Measurements from ENCODE around the gene NPBWR2. TPM values are rescaled to one million over a fixed set of nuclear protein-coding genes. Genes with fewer than 3 reads are reported as not detected.

The NPBWR2 gene
- total RNA-seq, 1 donor from 2014 or later, result not detected

DNA sequence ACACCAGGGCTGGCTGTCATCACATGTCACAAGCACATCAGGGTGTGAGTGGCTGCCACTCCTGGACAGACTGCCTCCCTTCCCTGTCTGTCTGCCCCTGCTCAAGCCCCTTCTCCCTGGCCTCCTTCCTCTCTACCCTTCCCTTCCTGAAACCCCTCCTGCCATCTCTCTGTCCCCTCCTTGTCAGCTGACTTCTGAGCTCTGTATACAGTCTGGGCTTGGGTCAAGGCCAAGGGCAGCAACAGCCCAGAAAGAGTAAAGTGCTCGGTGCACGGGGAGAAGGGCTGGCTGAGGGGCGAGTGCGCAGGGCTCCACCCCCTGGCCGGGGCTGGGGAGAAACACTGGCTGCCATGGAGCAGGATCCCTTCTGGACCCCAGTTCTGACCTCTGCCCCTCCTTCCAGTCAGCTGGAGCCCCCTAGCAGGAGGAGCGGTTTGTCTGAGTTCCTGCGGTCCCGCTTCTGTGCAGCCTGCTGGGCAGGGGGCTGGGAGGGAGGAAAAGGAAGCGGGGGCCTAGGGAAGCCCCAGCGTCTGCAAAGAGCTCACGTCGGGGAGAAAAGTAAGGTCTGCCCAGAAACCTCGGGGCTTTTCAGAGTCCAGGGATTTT lies 25.1 kb downstream of the NPBWR2 start:
- Histone ChIP-seq H3K27me3 (peaks cover 7% of the 10 kb centered on the region), H3K9me3 (no peaks in the 10 kb centered on the region), H3K27ac (no peak overlapping the region), H3K36me3 (no peaks in the 10 kb centered on the region), H3K4me1 (peaks cover 17 to 30% of the 10 kb centered on the region in 2 donors), H3K4me3 (no peak overlapping the region)
- intact Hi-C loops (cut with DNase I), result loop anchor here (5.0 kb wide), 1 partner anchor 40 kb away; no protein-coding TSS in a partner anchor
- TF ChIP-seq, protein P1, sequence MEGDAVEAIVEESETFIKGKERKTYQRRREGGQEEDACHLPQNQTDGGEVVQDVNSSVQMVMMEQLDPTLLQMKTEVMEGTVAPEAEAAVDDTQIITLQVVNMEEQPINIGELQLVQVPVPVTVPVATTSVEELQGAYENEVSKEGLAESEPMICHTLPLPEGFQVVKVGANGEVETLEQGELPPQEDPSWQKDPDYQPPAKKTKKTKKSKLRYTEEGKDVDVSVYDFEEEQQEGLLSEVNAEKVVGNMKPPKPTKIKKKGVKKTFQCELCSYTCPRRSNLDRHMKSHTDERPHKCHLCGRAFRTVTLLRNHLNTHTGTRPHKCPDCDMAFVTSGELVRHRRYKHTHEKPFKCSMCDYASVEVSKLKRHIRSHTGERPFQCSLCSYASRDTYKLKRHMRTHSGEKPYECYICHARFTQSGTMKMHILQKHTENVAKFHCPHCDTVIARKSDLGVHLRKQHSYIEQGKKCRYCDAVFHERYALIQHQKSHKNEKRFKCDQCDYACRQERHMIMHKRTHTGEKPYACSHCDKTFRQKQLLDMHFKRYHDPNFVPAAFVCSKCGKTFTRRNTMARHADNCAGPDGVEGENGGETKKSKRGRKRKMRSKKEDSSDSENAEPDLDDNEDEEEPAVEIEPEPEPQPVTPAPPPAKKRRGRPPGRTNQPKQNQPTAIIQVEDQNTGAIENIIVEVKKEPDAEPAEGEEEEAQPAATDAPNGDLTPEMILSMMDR (IDR thresholded peaks at IDR 0.05), result no peak
- DNase-seq (ENCODE audit: low spot score in 2 of 2), result no peak

DNA sequence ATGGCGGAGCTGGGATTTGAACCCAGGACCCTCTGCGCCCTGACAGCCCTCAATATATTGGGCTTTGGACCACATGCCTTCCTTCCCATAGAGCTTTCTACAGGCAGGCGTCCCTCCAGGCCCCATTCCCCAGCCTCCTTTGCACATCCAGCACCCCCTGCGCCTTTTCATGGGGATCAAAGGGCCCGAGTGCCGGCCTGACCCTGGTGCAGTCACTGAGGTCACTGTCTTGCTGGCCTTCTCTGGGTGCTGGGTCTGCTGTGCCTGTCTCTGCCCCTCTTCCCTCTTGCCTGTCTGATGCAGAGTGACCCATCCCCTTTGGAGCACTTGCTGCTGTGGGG lies 25.8 kb downstream of the NPBWR2 start:
- intact Hi-C loops (cut with DNase I), result loop anchor here (5.0 kb wide), 1 partner anchor 41 kb away; no protein-coding TSS in a partner anchor
- H3K4me1 ChIP-seq, result peaks cover 17 to 30% of the 10 kb centered on the region in 2 donors
- no peaks in the 10 kb centered on the region for H3K9me3 ChIP-seq
- no peak overlapping the region for H3K27ac ChIP-seq
- no peaks in the 10 kb centered on the region for H3K36me3 ChIP-seq
- TF ChIP-seq, protein P1 (IDR thresholded peaks at IDR 0.05), result no peak
- no peak for DNase-seq (ENCODE audit: low spot score in 2 of 2)
- H3K4me3 ChIP-seq, result no peak overlapping the region
- peaks cover 7% of the 10 kb centered on the region for H3K27me3 ChIP-seq

DNA sequence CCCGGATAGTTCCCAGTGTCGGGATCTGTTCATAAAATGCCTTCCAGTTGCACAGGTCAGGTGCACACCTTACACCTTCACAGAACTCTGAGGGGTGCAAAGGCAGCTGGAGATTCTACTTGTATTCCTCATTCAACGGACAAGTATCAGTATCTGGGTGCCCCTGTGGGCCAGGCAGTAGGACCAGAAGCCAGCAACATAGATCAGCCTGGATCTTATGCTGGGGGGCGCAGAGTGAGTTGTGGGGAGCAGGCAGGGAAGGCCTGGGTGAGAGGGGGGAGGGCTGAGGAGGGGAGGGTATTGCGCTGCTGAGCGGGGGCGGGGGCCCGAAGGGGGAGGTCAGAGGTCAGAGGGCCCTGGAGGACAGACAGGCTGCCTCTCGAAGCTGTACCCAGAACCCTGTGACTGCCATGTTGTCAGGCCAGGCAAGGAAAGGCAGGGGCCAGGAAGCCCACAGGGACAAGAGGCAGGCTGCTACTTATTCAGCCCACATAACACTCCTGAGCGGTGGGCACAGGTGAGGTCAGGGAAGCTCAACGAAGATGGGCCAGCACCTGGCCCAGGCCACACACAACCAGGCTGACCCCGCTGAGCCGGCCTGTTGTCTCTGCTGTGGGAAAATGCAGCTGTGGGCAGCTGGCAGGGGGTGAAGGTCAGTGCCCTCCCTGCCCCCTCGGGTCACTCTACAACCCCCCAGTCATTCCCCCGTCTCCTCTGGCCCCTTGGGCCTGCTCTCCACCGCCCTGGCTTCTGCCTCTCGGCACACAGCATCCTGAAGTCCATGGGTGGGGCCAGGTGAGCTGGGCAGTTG lies 26.3 kb downstream of the NPBWR2 start:
- H3K4me1 ChIP-seq, result peaks cover 17 to 30% of the 10 kb centered on the region in 2 donors
- intact Hi-C loops (cut with DNase I), result loop anchor here (5.0 kb wide), 1 partner anchor 41 kb away; no protein-coding TSS in a partner anchor

DNA sequence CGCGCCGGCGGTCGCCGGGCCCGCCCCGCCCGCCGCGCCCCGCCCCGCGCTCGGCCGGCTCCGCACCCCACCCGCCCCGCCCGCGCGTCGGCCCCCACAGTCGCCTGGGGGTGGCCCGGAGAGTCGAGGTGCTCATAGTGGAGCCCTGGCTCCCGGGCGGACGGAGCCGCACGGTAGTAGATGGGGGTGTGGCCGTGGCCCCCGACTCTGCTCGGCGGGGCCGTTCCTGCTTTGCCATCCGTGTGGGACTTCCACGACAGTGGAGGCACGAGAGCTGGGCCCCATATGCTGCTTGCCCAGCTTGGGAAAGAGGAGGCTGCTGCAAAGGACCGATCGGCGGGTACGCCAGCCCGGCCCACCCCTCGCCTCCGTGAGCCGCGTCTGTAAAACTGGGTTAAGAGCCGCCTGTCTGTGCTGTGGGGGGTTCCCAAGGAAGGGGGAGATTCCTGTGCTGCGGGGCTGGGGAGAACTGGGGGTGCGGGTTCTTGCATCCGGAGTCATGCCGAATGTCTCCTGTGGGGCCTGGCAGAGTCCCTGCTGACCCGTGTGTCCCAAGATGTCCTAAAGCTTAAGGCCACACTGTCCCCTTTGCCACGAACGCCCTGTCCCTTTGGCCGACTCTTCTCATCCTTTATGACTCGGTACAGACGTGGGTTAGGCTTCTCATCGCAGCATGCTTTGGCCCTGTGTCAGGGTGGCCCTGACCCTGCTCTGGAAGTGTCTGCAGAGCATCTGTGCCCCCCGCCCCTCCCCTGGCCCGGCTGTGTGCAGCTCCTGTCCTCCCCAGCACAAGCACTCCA lies 27.2 kb downstream of the NPBWR2 start, which contains the start of gene OPRL1:
Gene OPRL1, plus strand, starts transcription at position 70 of the 800 bp plus-strand sequence. CDS start 12,639 bp downstream, outside the sequence.
- peak within 1 kb of the TSS; percentile 73 to 78 for H3K27ac ChIP-seq
- no peaks in the 10 kb centered on the region for H3K36me3 ChIP-seq
- peaks cover 17 to 30% of the 10 kb centered on the region in 2 donors for H3K4me1 ChIP-seq
- TF ChIP-seq, protein P1 (IDR thresholded peaks at IDR 0.05), result no peak
- no peak for DNase-seq (ENCODE audit: low spot score in 2 of 2)
- peak within 1 kb of the TSS; percentile 63 to 90 for H3K4me3 ChIP-seq
- peaks cover 7% of the 10 kb centered on the region for H3K27me3 ChIP-seq
- no peaks in the 10 kb centered on the region for H3K9me3 ChIP-seq
- intact Hi-C loops (cut with DNase I), result loop anchor here (5.0 kb wide), 1 partner anchor 42 kb away; no protein-coding TSS in a partner anchor

More for the DNA sequence above, 26.3 kb downstream of the NPBWR2 start:
- TF ChIP-seq, protein P1 (IDR thresholded peaks at IDR 0.05), result no peak
- Histone ChIP-seq H3K27ac (peak overlapping the region in 1 of 2 donors; percentile 78), H3K27me3 (peaks cover 7% of the 10 kb centered on the region), H3K9me3 (no peaks in the 10 kb centered on the region), H3K4me3 (peak overlapping the region in 1 of 2 donors; percentile 90), H3K36me3 (no peaks in the 10 kb centered on the region)
- DNase-seq (ENCODE audit: low spot score in 2 of 2), result no peak

Data from ascending aorta (tissue), 2 donors.